GM19395 (cell line): ENCODE results near the gene DTHD1.

Experiments used
- ATAC-seq: cut with Tn5 transposase; IDR thresholded peaks from one replicate; pipeline ENCODE4 v1.9.1; 2021; ENCODE audit warnings: mild to moderate bottlenecking, moderate library complexity; ENCODE audit not compliant: unreplicated experiment

DTHD1 gene

GRCh38 chr4:36269101-36269500, 12.3 kb upstream of the DTHD1 start:
- peak; percentile 74 for ATAC-seq

GRCh38 chr4:36269533-36270173, 11.8 kb upstream of the DTHD1 start:
- ATAC-seq = no peak

- no peak for ATAC-seq
These were observed 8.1 kb upstream of the DTHD1 start for GRCh38 chr4:36273276-36273675.

GRCh38 chr4:36274158-36274557, 7.3 kb upstream of the DTHD1 start:
- no peak for ATAC-seq

- ATAC-seq = peak; percentile 67
These were observed 3.9 kb upstream of the DTHD1 start for GRCh38 chr4:36277533-36277932.

- ATAC-seq = no peak
These were observed 2.6 kb upstream of the DTHD1 start for GRCh38 chr4:36278789-36279188.

- no peak for ATAC-seq
These were observed 861 bp upstream of the DTHD1 start for GRCh38 chr4:36280555-36280954.

- ATAC-seq = no peak
These were observed 1.2 kb downstream of the DTHD1 start for GRCh38 chr4:36282503-36283030.

GRCh38 chr4:36283912-36284465, 2.6 kb downstream of the DTHD1 start:
- ATAC-seq = no peak

GRCh38 chr4:36285784-36286480, 4.5 kb downstream of the DTHD1 start:
- peak; percentile 99 for ATAC-seq

GRCh38 chr4:36286481-36286871, 5.1 kb downstream of the DTHD1 start:
- peak; percentile 36 for ATAC-seq

- ATAC-seq = no peak
These were observed 7.5 kb downstream of the DTHD1 start for GRCh38 chr4:36288731-36289426.

- ATAC-seq = no peak
These were observed 9.2 kb downstream of the DTHD1 start for GRCh38 chr4:36290641-36291040.

GRCh38 chr4:36292556-36293188, 11.3 kb downstream of the DTHD1 start:
- ATAC-seq = peak; percentile 66

- ATAC-seq = no peak
These were observed 19.7 kb downstream of the DTHD1 start for GRCh38 chr4:36301127-36301526.

- ATAC-seq = peak; percentile 96
These were observed 22.2 kb downstream of the DTHD1 start for GRCh38 chr4:36303426-36304137.

- no peak for ATAC-seq
These were observed 22.8 kb downstream of the DTHD1 start for GRCh38 chr4:36304138-36304681.

- no peak for ATAC-seq
These were observed 26.7 kb downstream of the DTHD1 start for GRCh38 chr4:36308150-36308549.

GRCh38 chr4:36310216-36310615, 28.8 kb downstream of the DTHD1 start:
- no peak for ATAC-seq

GRCh38 chr4:36310793-36311192, 29.4 kb downstream of the DTHD1 start:
- ATAC-seq = peak; percentile 91
